WERI-Rb-1 (cell line): ENCODE results near the gene TNFRSF4.

ENCODE experiments used
- DNase-seq: peaks from one replicate; pipeline ENCODE4 v3.0.0-alpha.2; 2020
- H3K27ac ChIP-seq: fragments of 250-450 bp; sonication (Bioruptor Pico); 2 replicates; pipeline ENCODE4 v1.5.1; 2020; ENCODE audit warnings: mild to moderate bottlenecking, moderate library complexity
- H3K27me3 ChIP-seq: fragments of 250-450 bp; sonication (Bioruptor Pico); 2 replicates; pipeline ENCODE4 v1.5.1; 2021; ENCODE audit warnings: mild to moderate bottlenecking, low read depth, moderate library complexity; ENCODE audit not compliant: insufficient read depth, severe bottlenecking
- H3K36me3 ChIP-seq: fragments of 250-450 bp; sonication (Bioruptor Pico); 2 replicates; pipeline ENCODE4 v1.5.1; 2020; ENCODE audit warnings: mild to moderate bottlenecking, moderate library complexity
- H3K4me3 ChIP-seq: 2 replicates; pipeline ENCODE4 v1.5.1; 2011; ENCODE audit warnings: low read depth, mild to moderate bottlenecking, control low read depth, low read length
- H3K9me3 ChIP-seq: fragments of 250-450 bp; sonication (Bioruptor Pico); 2 replicates; pipeline ENCODE4 v1.5.1; 2021; ENCODE audit warnings: mild to moderate bottlenecking, moderate library complexity; ENCODE audit not compliant: severe bottlenecking
- CTCF ChIP-seq: IDR thresholded peaks from 2 replicates; pipeline ENCODE4 v1.5.1; 2011; ENCODE audit warnings: low read depth, mild to moderate bottlenecking, control low read depth, inconsistent platforms, low read length

Gene TNFRSF4

GRCh38 chr1:1171546-1172340, 42.2 kb downstream of the TNFRSF4 start:
- Histone ChIP-seq H3K9me3 (no peaks in the 10 kb centered on the region), H3K4me3 (no peak overlapping the region), H3K27me3 (no peaks in the 10 kb centered on the region), H3K36me3 (no peaks in the 10 kb centered on the region), H3K27ac (no peak overlapping the region)
- DNase-seq = no peak
- no peak for TF ChIP-seq CTCF

- no peaks in the 10 kb centered on the region for H3K9me3 ChIP-seq
- no peak for DNase-seq
- H3K36me3 ChIP-seq = no peaks in the 10 kb centered on the region
- no peak overlapping the region for H3K27ac ChIP-seq
- no peak for TF ChIP-seq CTCF
- H3K4me3 ChIP-seq = no peak overlapping the region
- H3K27me3 ChIP-seq = no peaks in the 10 kb centered on the region
Observed at GRCh38 chr1:1171161-1171545, 42.8 kb downstream of the TNFRSF4 start.

GRCh38 chr1:1170215-1171091, 43.5 kb downstream of the TNFRSF4 start:
- no peak overlapping the region for H3K27ac ChIP-seq
- no peaks in the 10 kb centered on the region for H3K9me3 ChIP-seq
- TF ChIP-seq CTCF = no peak
- no peak overlapping the region for H3K4me3 ChIP-seq
- no peaks in the 10 kb centered on the region for H3K36me3 ChIP-seq
- no peaks in the 10 kb centered on the region for H3K27me3 ChIP-seq
- DNase-seq = no peak

GRCh38 chr1:1169429-1170214, 44.3 kb downstream of the TNFRSF4 start:
- no peaks in the 10 kb centered on the region for H3K27me3 ChIP-seq

More at GRCh38 chr1:1169429-1170214, 44.3 kb downstream of the TNFRSF4 start:
- TF ChIP-seq CTCF = no peak
- no peaks in the 10 kb centered on the region for H3K36me3 ChIP-seq
- no peak overlapping the region for H3K4me3 ChIP-seq
- no peak overlapping the region for H3K27ac ChIP-seq
- H3K9me3 ChIP-seq = no peaks in the 10 kb centered on the region
- no peak for DNase-seq
